Upper lobe of left lung (tissue), 4 donors: ENCODE measurements around the gene LRRC7.

Source experiments
- POLR2A ChIP-seq, 4 donors: fragments of 450-650 bp; IDR thresholded peaks; one replicate each; pipeline ENCODE4 v1.5.1; 2016 to 2017; ENCODE audit warnings: antibody characterized with exemption in 4 of 4, mild to moderate bottlenecking in 2 of 4
- POLR2AphosphoS5 ChIP-seq, 2 donors: sonication (generic); formaldehyde crosslinking; IDR thresholded peaks; one replicate each; pipeline ENCODE4 v1.5.1; 2017; ENCODE audit warnings: antibody characterized with exemption in 2 of 2
- TF ChIP-seq, protein P1 (sequence below), 6 experiments: fragments of 450-650 bp in 4 of 6; fragments of 200-600 bp in 2 of 6; sonication (generic) in 2 of 6; IDR thresholded peaks; one replicate each; pipeline ENCODE4 v1.5.1; 2016 to 2019; ENCODE audit warnings: antibody characterized with exemption in 6 of 6

GRCh38 chr1:70101231-70101630 is 533.5 kb downstream of the LRRC7 start:
- TF ChIP-seq, protein P1, sequence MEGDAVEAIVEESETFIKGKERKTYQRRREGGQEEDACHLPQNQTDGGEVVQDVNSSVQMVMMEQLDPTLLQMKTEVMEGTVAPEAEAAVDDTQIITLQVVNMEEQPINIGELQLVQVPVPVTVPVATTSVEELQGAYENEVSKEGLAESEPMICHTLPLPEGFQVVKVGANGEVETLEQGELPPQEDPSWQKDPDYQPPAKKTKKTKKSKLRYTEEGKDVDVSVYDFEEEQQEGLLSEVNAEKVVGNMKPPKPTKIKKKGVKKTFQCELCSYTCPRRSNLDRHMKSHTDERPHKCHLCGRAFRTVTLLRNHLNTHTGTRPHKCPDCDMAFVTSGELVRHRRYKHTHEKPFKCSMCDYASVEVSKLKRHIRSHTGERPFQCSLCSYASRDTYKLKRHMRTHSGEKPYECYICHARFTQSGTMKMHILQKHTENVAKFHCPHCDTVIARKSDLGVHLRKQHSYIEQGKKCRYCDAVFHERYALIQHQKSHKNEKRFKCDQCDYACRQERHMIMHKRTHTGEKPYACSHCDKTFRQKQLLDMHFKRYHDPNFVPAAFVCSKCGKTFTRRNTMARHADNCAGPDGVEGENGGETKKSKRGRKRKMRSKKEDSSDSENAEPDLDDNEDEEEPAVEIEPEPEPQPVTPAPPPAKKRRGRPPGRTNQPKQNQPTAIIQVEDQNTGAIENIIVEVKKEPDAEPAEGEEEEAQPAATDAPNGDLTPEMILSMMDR (IDR thresholded peaks at IDR 0.05) = no peak
- TF ChIP-seq POLR2AphosphoS5 (IDR thresholded peaks at IDR 0.05) (no peak), POLR2A (IDR thresholded peaks at IDR 0.05) (no peak)
